ENCODE measurements around the gene TAPBP.

DNA sequence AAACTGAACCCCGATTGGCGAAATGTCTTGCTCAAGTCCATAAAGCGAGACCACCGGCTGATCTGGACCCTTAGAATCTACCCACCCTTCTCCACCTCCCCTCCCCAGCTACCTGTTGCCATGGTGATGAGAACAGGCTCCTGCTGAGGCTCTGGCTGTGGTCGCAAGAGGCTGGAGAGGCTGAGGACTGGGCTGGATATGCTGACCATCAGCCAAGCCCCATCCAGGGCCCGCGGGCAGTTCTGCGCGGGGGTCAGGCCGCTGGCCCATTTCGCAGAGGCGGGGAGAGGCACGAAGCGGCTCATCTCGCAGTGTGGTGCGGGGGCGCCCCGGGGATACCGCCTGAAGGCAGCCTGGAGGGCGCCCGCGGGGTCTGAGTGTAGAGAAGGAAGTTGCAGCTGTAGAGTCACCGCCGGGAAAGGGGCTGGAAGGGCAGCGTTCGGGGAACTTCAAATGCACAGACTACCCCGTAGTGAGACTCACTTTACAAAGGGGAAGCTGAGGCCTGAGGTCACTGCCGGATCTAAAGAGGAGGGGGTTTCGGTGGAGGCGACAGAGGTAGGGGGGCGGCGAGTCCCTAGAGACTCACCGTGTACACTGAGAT, 671 bp downstream of the TAPBP start:
- TF ChIP-seq CTCF (IDR thresholded peaks at IDR 0.05) (no peak), POLR2A (IDR thresholded peaks at IDR 0.05) (no peak)

All from testis (tissue), 2 donors.